ENCODE data around the gene GASK1A.

DNA sequence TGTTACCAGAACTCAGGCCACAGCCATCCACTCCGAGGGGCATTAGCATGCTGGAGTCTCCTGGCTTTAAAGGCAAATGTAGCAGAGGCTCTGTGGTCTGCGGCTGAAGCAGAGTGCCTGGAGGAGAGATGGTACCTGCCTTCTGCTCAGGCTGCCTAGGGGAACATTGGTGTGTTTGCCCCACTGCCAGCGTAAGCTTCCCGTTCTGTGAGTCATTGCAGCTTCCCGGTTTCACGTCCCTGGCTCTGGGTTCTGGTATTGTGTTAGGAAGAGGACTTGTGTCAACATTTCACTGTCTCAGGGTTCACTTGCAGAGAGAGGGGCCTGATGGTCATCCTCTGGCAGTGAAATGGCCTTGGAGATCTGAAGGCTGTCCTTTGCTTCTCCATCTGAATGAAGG lies 1.8 kb downstream of the GASK1A start:
- TF ChIP-seq, protein P1, sequence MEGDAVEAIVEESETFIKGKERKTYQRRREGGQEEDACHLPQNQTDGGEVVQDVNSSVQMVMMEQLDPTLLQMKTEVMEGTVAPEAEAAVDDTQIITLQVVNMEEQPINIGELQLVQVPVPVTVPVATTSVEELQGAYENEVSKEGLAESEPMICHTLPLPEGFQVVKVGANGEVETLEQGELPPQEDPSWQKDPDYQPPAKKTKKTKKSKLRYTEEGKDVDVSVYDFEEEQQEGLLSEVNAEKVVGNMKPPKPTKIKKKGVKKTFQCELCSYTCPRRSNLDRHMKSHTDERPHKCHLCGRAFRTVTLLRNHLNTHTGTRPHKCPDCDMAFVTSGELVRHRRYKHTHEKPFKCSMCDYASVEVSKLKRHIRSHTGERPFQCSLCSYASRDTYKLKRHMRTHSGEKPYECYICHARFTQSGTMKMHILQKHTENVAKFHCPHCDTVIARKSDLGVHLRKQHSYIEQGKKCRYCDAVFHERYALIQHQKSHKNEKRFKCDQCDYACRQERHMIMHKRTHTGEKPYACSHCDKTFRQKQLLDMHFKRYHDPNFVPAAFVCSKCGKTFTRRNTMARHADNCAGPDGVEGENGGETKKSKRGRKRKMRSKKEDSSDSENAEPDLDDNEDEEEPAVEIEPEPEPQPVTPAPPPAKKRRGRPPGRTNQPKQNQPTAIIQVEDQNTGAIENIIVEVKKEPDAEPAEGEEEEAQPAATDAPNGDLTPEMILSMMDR (IDR thresholded peaks at IDR 0.05) = no peak
- no peak for TF ChIP-seq REST (IDR thresholded peaks at IDR 0.05; ENCODE audit: insufficient read depth in 1 of 2, low read depth in 2 of 2, low read length in 1 of 2)
